GM23248 (cell line): ENCODE measurements around the gene TMED9.

Experiments
- EZH2 ChIP-seq: fragments of 200-600 bp; sonication (generic); IDR thresholded peaks from 2 replicates; pipeline ENCODE4 v1.6.1; 2018; ENCODE audit warnings: antibody characterized with exemption, mild to moderate bottlenecking; ENCODE audit not compliant: insufficient read depth, poor library complexity, severe bottlenecking
- EZH2phosphoT487 ChIP-seq: fragments of 200-600 bp; sonication (generic); IDR thresholded peaks from 2 replicates; pipeline ENCODE4 v1.6.1; 2018; ENCODE audit warnings: antibody characterized with exemption, moderate library complexity, mild to moderate bottlenecking, low read depth; ENCODE audit not compliant: insufficient read depth

DNA sequence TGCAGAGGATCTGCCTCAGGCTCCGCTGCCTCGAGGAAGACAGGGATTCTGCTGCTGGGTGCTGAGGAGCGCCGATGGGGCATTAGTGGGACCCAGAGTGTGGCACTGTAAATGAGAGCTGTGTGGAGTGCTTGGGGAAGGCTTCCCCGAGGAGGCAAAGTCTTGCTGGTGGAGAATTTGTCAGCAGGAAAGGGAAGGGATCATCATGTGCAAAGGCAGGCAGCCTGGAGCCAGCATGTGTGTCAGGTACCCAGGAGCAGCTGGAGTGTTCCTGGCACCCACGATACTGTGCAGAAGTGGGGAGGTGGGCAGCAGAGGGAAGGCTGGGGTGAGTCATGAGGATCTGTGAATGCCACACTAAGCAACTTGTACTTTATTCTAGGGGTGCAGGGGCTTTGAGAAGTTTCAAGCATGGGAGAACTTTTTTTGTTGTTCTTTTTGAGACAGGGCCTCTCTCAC is 20.2 kb downstream of the TMED9 start:
- no peak for TF ChIP-seq EZH2
- no peak for TF ChIP-seq EZH2phosphoT487
